Measurements from ENCODE around the gene TAS2R3.

Gene TAS2R3

GRCh38 chr7:141717450-141717849 is 46.4 kb upstream of the TAS2R3 start:
- no peak overlapping the region for H2BK12ac ChIP-seq (ENCODE audit: low read length in 2 of 2)
- H2AFZ ChIP-seq (ENCODE audit: low read depth, low read length): no peak overlapping the region
- H3K79me1 ChIP-seq (replicated peaks; ENCODE audit: low read length, poor library complexity, severe bottlenecking): no peaks in the 10 kb centered on the region
- H2BK15ac ChIP-seq (ENCODE audit: low read depth, poor library complexity, severe bottlenecking): no peak overlapping the region
- 93% methylated on average over 1 of the region's 1 CpG for WGBS
- no peak overlapping the region for H4K8ac ChIP-seq (ENCODE audit: low read length)
- no peak overlapping the region for H3K4me3 ChIP-seq (ENCODE audit: insufficient read depth in 1 of 2, low read depth in 1 of 2, low read length in 2 of 2)
- H3K9ac ChIP-seq (ENCODE audit: low read length): no peak overlapping the region
- H3K14ac ChIP-seq (ENCODE audit: low read length in 2 of 2): no peak overlapping the region
- peaks cover 0 to 19% of the 10 kb centered on the region in 2 experiments for H3K27me3 ChIP-seq (ENCODE audit: control insufficient read depth in 1 of 2, insufficient read depth in 1 of 2, low read length in 2 of 2)
- no peak overlapping the region for H2BK120ac ChIP-seq (ENCODE audit: low read depth, low read length)
- H3K18ac ChIP-seq (ENCODE audit: low read depth in 1 of 2, low read length in 2 of 2): no peak overlapping the region
- no peaks in the 10 kb centered on the region for H3K9me3 ChIP-seq (ENCODE audit: control insufficient read depth, low read length)
- H3K23ac ChIP-seq (ENCODE audit: low read length in 2 of 2): no peak overlapping the region
- no peak overlapping the region for H3K27ac ChIP-seq (ENCODE audit: low read length, poor library complexity, severe bottlenecking)
- no peaks in the 10 kb centered on the region for H3K36me3 ChIP-seq (ENCODE audit: control insufficient read depth in 1 of 2, insufficient read depth in 2 of 2, low read depth in 1 of 2, low read length in 2 of 2)
- no peak overlapping the region for H3K4me2 ChIP-seq (ENCODE audit: low read length, poor library complexity, severe bottlenecking)
- H3K4me1 ChIP-seq (ENCODE audit: control insufficient read depth, insufficient read depth, low read depth, low read length): no peaks in the 10 kb centered on the region
- no peak for DNase-seq
- no peak overlapping the region for H2BK5ac ChIP-seq (ENCODE audit: low read depth, low read length, poor library complexity, severe bottlenecking)
- no peak overlapping the region for H2AK5ac ChIP-seq (ENCODE audit: low read length, severe bottlenecking)
- H4K91ac ChIP-seq (ENCODE audit: low read length): no peak overlapping the region
- H3K4ac ChIP-seq (ENCODE audit: low read depth in 1 of 2, low read length in 2 of 2): no peak overlapping the region

- H4K91ac ChIP-seq (ENCODE audit: low read length): no peak overlapping the region
- no peak overlapping the region for H2BK5ac ChIP-seq (ENCODE audit: low read depth, low read length, poor library complexity, severe bottlenecking)
- no peak overlapping the region for H3K9ac ChIP-seq (ENCODE audit: low read length)
- no peak overlapping the region for H2AFZ ChIP-seq (ENCODE audit: low read depth, low read length)
- no peak overlapping the region for H2BK12ac ChIP-seq (ENCODE audit: low read length in 2 of 2)
- no peak overlapping the region for H2BK120ac ChIP-seq (ENCODE audit: low read depth, low read length)
- H3K23ac ChIP-seq (ENCODE audit: low read length in 2 of 2): no peak overlapping the region
- no peak for DNase-seq
- no peak overlapping the region for H3K4me3 ChIP-seq (ENCODE audit: insufficient read depth in 1 of 2, low read depth in 1 of 2, low read length in 2 of 2)
- no peaks in the 10 kb centered on the region for H3K36me3 ChIP-seq (ENCODE audit: control insufficient read depth in 1 of 2, insufficient read depth in 2 of 2, low read depth in 1 of 2, low read length in 2 of 2)
- no peak overlapping the region for H3K27ac ChIP-seq (ENCODE audit: low read length, poor library complexity, severe bottlenecking)
- H3K4me2 ChIP-seq (ENCODE audit: low read length, poor library complexity, severe bottlenecking): no peak overlapping the region
- no peak overlapping the region for H3K14ac ChIP-seq (ENCODE audit: low read length in 2 of 2)
- no peak overlapping the region for H4K8ac ChIP-seq (ENCODE audit: low read length)
- H3K27me3 ChIP-seq (ENCODE audit: control insufficient read depth in 1 of 2, insufficient read depth in 1 of 2, low read length in 2 of 2): peaks cover 0 to 4% of the 10 kb centered on the region in 2 experiments
- no peaks in the 10 kb centered on the region for H3K9me3 ChIP-seq (ENCODE audit: control insufficient read depth, low read length)
- 100% methylated on average over 1 of the region's 2 CpGs for WGBS
- no peak overlapping the region for H2BK15ac ChIP-seq (ENCODE audit: low read depth, poor library complexity, severe bottlenecking)
- no peaks in the 10 kb centered on the region for H3K79me1 ChIP-seq (replicated peaks; ENCODE audit: low read length, poor library complexity, severe bottlenecking)
- no peak overlapping the region for H3K18ac ChIP-seq (ENCODE audit: low read depth in 1 of 2, low read length in 2 of 2)
- no peaks in the 10 kb centered on the region for H3K4me1 ChIP-seq (ENCODE audit: control insufficient read depth, insufficient read depth, low read depth, low read length)
- no peak overlapping the region for H3K4ac ChIP-seq (ENCODE audit: low read depth in 1 of 2, low read length in 2 of 2)
- H2AK5ac ChIP-seq (ENCODE audit: low read length, severe bottlenecking): no peak overlapping the region
These were observed 41.4 kb upstream of the TAS2R3 start for GRCh38 chr7:141722529-141722928.

DNA sequence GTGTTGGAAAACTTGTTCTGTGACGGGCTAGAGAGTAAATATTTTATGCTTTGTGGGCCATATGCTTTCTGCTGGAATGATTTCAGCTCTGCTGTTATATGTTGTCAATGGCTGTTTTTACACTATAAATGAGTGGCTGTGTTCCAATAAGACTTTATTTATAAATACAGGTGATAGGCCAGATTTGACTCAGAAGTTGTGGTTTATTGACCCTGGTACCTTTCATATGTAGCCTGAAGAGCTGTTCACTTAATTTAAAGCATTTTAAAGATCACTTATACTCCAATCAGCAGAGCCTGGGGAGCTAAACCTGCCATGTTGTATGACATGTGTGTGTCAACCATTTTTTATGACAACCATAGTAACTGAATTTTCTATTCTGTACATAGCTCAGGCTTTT is 34.9 kb upstream of the TAS2R3 start:
- Histone ChIP-seq H3K27ac (ENCODE audit: low read length, poor library complexity, severe bottlenecking) (no peak overlapping the region), H3K4me1 (ENCODE audit: control insufficient read depth, insufficient read depth, low read depth, low read length) (no peaks in the 10 kb centered on the region), H3K4me3 (ENCODE audit: insufficient read depth in 1 of 2, low read depth in 1 of 2, low read length in 2 of 2) (no peak overlapping the region), H2BK12ac (ENCODE audit: low read length in 2 of 2) (no peak overlapping the region), H3K14ac (ENCODE audit: low read length in 2 of 2) (no peak overlapping the region), H2BK15ac (ENCODE audit: low read depth, poor library complexity, severe bottlenecking) (no peak overlapping the region), H3K27me3 (ENCODE audit: control insufficient read depth in 1 of 2, insufficient read depth in 1 of 2, low read length in 2 of 2) (peaks cover 0 to 7% of the 10 kb centered on the region in 2 experiments), H3K9ac (ENCODE audit: low read length) (no peak overlapping the region), H3K4me2 (ENCODE audit: low read length, poor library complexity, severe bottlenecking) (no peak overlapping the region), H2AK5ac (ENCODE audit: low read length, severe bottlenecking) (no peak overlapping the region), H3K9me3 (ENCODE audit: control insufficient read depth, low read length) (no peaks in the 10 kb centered on the region), H2AFZ (ENCODE audit: low read depth, low read length) (no peak overlapping the region), H3K36me3 (ENCODE audit: control insufficient read depth in 1 of 2, insufficient read depth in 2 of 2, low read depth in 1 of 2, low read length in 2 of 2) (no peaks in the 10 kb centered on the region), H4K8ac (ENCODE audit: low read length) (no peak overlapping the region), H4K91ac (ENCODE audit: low read length) (no peak overlapping the region), H2BK120ac (ENCODE audit: low read depth, low read length) (no peak overlapping the region), H3K4ac (ENCODE audit: low read depth in 1 of 2, low read length in 2 of 2) (no peak overlapping the region), H2BK5ac (ENCODE audit: low read depth, low read length, poor library complexity, severe bottlenecking) (no peak overlapping the region), H3K79me1 (replicated peaks; ENCODE audit: low read length, poor library complexity, severe bottlenecking) (no peaks in the 10 kb centered on the region), H3K23ac (ENCODE audit: low read length in 2 of 2) (no peak overlapping the region), H3K18ac (ENCODE audit: low read depth in 1 of 2, low read length in 2 of 2) (no peak overlapping the region)
- DNase-seq: no peak
- WGBS: 93% methylated on average over 1 of the region's 1 CpG

DNA sequence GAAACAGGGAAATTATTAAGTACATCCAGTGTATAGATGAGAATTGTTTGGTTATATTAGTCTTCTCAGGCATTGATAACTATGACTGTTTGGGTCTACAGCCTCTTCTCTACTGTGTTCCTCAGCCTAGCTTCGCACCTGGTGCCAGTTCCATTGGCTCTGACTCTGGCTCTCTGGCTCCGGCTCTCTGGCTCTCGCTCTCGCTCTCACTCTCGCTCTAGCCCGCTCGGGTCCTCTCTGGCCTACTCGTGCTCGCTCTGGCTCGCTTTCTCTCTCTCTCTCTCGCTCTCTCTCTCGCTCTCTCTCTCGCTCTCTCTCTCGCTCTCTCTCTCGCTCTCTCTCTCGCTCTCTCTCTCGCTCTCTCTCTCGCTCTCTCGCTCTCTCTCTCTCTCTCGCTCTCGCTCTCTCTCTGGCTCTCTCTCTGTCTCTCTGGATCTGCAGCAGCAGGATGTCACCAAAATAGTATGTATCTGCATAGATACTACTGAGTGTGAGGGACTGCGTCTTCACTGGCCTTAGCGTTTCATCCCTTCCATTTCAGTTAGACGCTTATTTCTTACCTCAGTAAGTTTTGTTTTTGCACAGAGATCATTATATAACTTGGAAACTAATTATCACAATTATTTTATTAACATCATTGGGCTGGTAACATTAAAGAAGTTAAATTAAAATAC is 32.3 kb upstream of the TAS2R3 start:
- DNase-seq: no peak
- Histone ChIP-seq H3K4me2 (ENCODE audit: low read length, poor library complexity, severe bottlenecking) (no peak overlapping the region), H3K9ac (ENCODE audit: low read length) (no peak overlapping the region), H2BK12ac (ENCODE audit: low read length in 2 of 2) (no peak overlapping the region), H4K91ac (ENCODE audit: low read length) (no peak overlapping the region), H3K4me1 (ENCODE audit: control insufficient read depth, insufficient read depth, low read depth, low read length) (no peaks in the 10 kb centered on the region), H3K27ac (ENCODE audit: low read length, poor library complexity, severe bottlenecking) (no peak overlapping the region), H3K23ac (ENCODE audit: low read length in 2 of 2) (no peak overlapping the region), H2BK120ac (ENCODE audit: low read depth, low read length) (no peak overlapping the region), H3K79me1 (replicated peaks; ENCODE audit: low read length, poor library complexity, severe bottlenecking) (no peaks in the 10 kb centered on the region), H2BK15ac (ENCODE audit: low read depth, poor library complexity, severe bottlenecking) (no peak overlapping the region), H3K27me3 (ENCODE audit: control insufficient read depth in 1 of 2, insufficient read depth in 1 of 2, low read length in 2 of 2) (peaks cover 0 to 7% of the 10 kb centered on the region in 2 experiments), H3K4ac (ENCODE audit: low read depth in 1 of 2, low read length in 2 of 2) (no peak overlapping the region), H2AK5ac (ENCODE audit: low read length, severe bottlenecking) (no peak overlapping the region), H2AFZ (ENCODE audit: low read depth, low read length) (no peak overlapping the region), H3K14ac (ENCODE audit: low read length in 2 of 2) (no peak overlapping the region), H2BK5ac (ENCODE audit: low read depth, low read length, poor library complexity, severe bottlenecking) (no peak overlapping the region), H3K9me3 (ENCODE audit: control insufficient read depth, low read length) (no peaks in the 10 kb centered on the region), H3K36me3 (ENCODE audit: control insufficient read depth in 1 of 2, insufficient read depth in 2 of 2, low read depth in 1 of 2, low read length in 2 of 2) (no peaks in the 10 kb centered on the region), H3K4me3 (ENCODE audit: insufficient read depth in 1 of 2, low read depth in 1 of 2, low read length in 2 of 2) (no peak overlapping the region), H4K8ac (ENCODE audit: low read length) (no peak overlapping the region), H3K18ac (ENCODE audit: low read depth in 1 of 2, low read length in 2 of 2) (no peak overlapping the region)
- 93% methylated on average over 9 of the region's 24 CpGs for WGBS

All from mesenchymal stem cell (in vitro differentiated cells and primary cell).